Trophoblast cell (in vitro differentiated cells and primary cell): ENCODE measurements around the gene SLC1A3.
A peak's percentile ranks its signal among the peaks of the same experiment; 100 is the strongest.

Source experiments
- DNase-seq, 2 donors: peaks; one replicate each; pipeline ENCODE4 v3.0.0-alpha.2; 2016
- H2AFZ ChIP-seq: 2 replicates; pipeline ENCODE4 v1.6.1; 2013; ENCODE audit warnings: low read length, moderate library complexity, mild to moderate bottlenecking; ENCODE audit not compliant: insufficient read depth, poor library complexity
- H2AK5ac ChIP-seq: 2 replicates; pipeline ENCODE4 v1.6.1; 2013; ENCODE audit warnings: mild to moderate bottlenecking, low read length
- H2BK120ac ChIP-seq: 2 replicates; pipeline ENCODE4 v1.6.1; 2013; ENCODE audit warnings: low read length, mild to moderate bottlenecking, moderate library complexity; ENCODE audit not compliant: insufficient read depth, poor library complexity
- H2BK12ac ChIP-seq: 2 replicates; pipeline ENCODE4 v1.6.1; 2013; ENCODE audit warnings: mild to moderate bottlenecking, low read length, moderate library complexity
- H2BK5ac ChIP-seq: 2 replicates; pipeline ENCODE4 v1.6.1; 2013; ENCODE audit warnings: low read length, low read depth, moderate library complexity, mild to moderate bottlenecking; ENCODE audit not compliant: poor library complexity
- H3K14ac ChIP-seq: 2 replicates; pipeline ENCODE4 v1.6.1; 2013; ENCODE audit warnings: mild to moderate bottlenecking, low read length
- H3K18ac ChIP-seq: 2 replicates; pipeline ENCODE4 v1.6.1; 2013; ENCODE audit warnings: mild to moderate bottlenecking, low read length
- H3K23ac ChIP-seq: 2 replicates; pipeline ENCODE4 v1.6.1; 2013; ENCODE audit warnings: low read length
- H3K27ac ChIP-seq: 2 replicates; pipeline ENCODE4 v1.5.1; 2013; ENCODE audit warnings: low read depth, mild to moderate bottlenecking, inconsistent platforms, low read length, moderate library complexity
- H3K27me3 ChIP-seq: 2 replicates; pipeline ENCODE4 v1.6.1; 2013; ENCODE audit warnings: inconsistent platforms, mild to moderate bottlenecking, low read length, moderate library complexity; ENCODE audit not compliant: insufficient read depth
- H3K36me3 ChIP-seq, 2 experiments: 1 replicate in 1 of 2; 2 replicates in 1 of 2; pipeline ENCODE4 v1.6.1; 2013; ENCODE audit warnings: low read length in 2 of 2, mild to moderate bottlenecking in 2 of 2, moderate library complexity in 1 of 2; ENCODE audit not compliant: insufficient read depth in 2 of 2, control insufficient read depth in 1 of 2
- H3K4ac ChIP-seq: 2 replicates; pipeline ENCODE4 v1.6.1; 2013; ENCODE audit warnings: low read depth, mild to moderate bottlenecking, low read length, moderate library complexity
- H3K4me1 ChIP-seq, 2 experiments: 1 replicate in 1 of 2; 2 replicates in 1 of 2; pipeline ENCODE4 v1.6.1; 2013; ENCODE audit warnings: low read length in 2 of 2, mild to moderate bottlenecking in 2 of 2, moderate library complexity in 1 of 2; ENCODE audit not compliant: insufficient read depth in 2 of 2, control insufficient read depth in 1 of 2
- H3K4me2 ChIP-seq: 2 replicates; pipeline ENCODE4 v1.6.1; 2013; ENCODE audit warnings: inconsistent platforms, mild to moderate bottlenecking, low read length, moderate library complexity
- H3K4me3 ChIP-seq: 2 replicates; pipeline ENCODE4 v1.5.1; 2013; ENCODE audit warnings: mild to moderate bottlenecking, low read depth, low read length, inconsistent platforms
- H3K79me1 ChIP-seq: one replicate; pipeline ENCODE4 v1.6.1; 2013; ENCODE audit warnings: low read length
- H3K79me2 ChIP-seq: 2 replicates; pipeline ENCODE4 v1.6.1; 2013; ENCODE audit warnings: low read length, mild to moderate bottlenecking; ENCODE audit not compliant: control insufficient read depth, insufficient read depth, poor library complexity
- H3K9ac ChIP-seq: 2 replicates; pipeline ENCODE4 v1.6.1; 2013; ENCODE audit warnings: mild to moderate bottlenecking, low read length
- H3K9me3 ChIP-seq: 2 replicates; pipeline ENCODE4 v1.6.1; 2013; ENCODE audit warnings: low read depth, mild to moderate bottlenecking, control low read depth, inconsistent platforms, low read length; ENCODE audit not compliant: insufficient read depth
- H4K12ac ChIP-seq: 2 replicates; pipeline ENCODE4 v1.6.1; 2013; ENCODE audit warnings: low read depth, mild to moderate bottlenecking, low read length, moderate library complexity
- H4K8ac ChIP-seq: 2 replicates; pipeline ENCODE4 v1.6.1; 2013; ENCODE audit warnings: low read depth, mild to moderate bottlenecking, low read length, moderate library complexity
- H4K91ac ChIP-seq: one replicate; pipeline ENCODE4 v1.6.1; 2013; ENCODE audit warnings: low read depth, mild to moderate bottlenecking, low read length, moderate library complexity
- WGBS: extraction: QIAGEN DNeasy Blood & Tissue Kit; methylation state at CpG from one replicate; pipeline ENCODE4 v1.1.7; 2013; ENCODE audit warnings: missing lambda C conversion rate; ENCODE audit not compliant: insufficient read length, insufficient coverage; ENCODE audit errors: extremely low coverage; 5-methylcytosine and 5-hydroxymethylcytosine counted together

The SLC1A3 gene

DNA sequence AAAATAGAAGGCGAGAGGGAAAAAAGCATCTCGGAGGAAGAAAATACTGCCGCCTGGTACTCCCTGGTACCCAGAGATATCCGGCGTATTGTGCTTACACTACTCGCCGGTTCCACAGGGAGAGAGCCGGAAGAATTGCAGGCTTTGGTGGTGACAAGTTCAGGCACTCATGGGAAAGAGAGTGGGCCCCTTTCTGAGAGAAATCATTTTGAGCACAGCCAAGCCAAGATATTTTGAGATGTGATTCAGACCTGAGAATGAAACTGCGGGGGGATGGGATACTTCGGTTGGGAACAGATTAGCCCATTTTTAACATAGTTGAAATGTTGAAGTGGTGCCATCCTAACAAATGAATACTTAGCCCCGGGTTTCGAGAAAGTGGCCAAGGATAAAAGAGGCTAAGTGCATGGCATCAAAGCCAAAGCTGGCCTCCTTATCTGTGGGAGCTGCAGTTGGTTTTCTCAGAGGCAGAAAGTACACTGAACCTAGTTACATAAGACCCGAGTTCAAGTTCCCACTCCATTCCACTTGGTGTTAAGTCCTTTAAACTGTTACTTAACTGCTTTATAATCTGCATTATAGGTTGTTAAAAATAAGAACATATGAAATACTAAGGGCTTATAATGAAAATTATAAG lies 62.7 kb downstream of the SLC1A3 start:
- peak overlapping the region; percentile 46 for H3K27ac ChIP-seq
- DNase-seq, result no peak
- H3K4me2 ChIP-seq, result no peak overlapping the region
- peak overlapping the region; percentile 15 for H2AK5ac ChIP-seq
- no peaks in the 10 kb centered on the region for H3K79me2 ChIP-seq
- H2BK5ac ChIP-seq, result peak overlapping the region; percentile 53
- H3K4me1 ChIP-seq, result peaks cover 9 to 11% of the 10 kb centered on the region in 2 experiments
- peaks cover 12% of the 10 kb centered on the region for H3K79me1 ChIP-seq
- H3K27me3 ChIP-seq, result no peaks in the 10 kb centered on the region
- peak overlapping the region; percentile 65 for H3K4ac ChIP-seq
- no CpG with 5 or more reads among the region's 13 CpGs for WGBS
- no peak overlapping the region for H3K9ac ChIP-seq
- H3K18ac ChIP-seq, result peak overlapping the region; percentile 47
- peak overlapping the region; percentile 81 for H2BK12ac ChIP-seq
- H3K4me3 ChIP-seq, result no peak overlapping the region
- H2AFZ ChIP-seq, result no peak overlapping the region
- no peak overlapping the region for H4K12ac ChIP-seq
- H3K14ac ChIP-seq, result peak overlapping the region; percentile 56
- H3K9me3 ChIP-seq, result no peaks in the 10 kb centered on the region
- peak overlapping the region; percentile 51 for H4K8ac ChIP-seq
- H3K36me3 ChIP-seq, result peaks cover 7 to 24% of the 10 kb centered on the region in 2 experiments
- H2BK120ac ChIP-seq, result peak overlapping the region; percentile 81
- H4K91ac ChIP-seq, result peak overlapping the region; percentile 79
- H3K23ac ChIP-seq, result no peak overlapping the region

DNA sequence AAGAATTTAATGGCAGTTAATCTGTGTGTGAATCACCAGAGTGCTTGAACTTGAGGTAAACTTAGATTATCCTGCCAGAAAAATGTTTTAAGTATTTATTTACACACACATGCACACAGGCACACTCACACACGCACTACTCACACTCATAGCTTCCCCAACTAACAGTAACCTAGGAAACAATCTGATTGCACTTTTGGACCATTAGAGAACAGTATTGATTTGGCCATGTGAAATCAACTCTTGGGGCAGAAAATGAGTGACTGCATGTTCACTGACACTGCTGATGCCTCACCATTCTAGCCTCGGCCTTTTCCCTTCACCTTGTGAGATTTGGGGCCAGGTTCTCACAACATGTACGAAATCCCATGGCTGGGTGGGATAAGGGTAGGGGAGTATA lies 64.1 kb downstream of the SLC1A3 start:
- Histone ChIP-seq H3K18ac (no peak overlapping the region), H2BK120ac (no peak overlapping the region), H3K4me3 (no peak overlapping the region), H3K27me3 (no peaks in the 10 kb centered on the region), H3K9ac (no peak overlapping the region), H3K14ac (no peak overlapping the region), H4K91ac (no peak overlapping the region), H3K4me1 (peaks cover 9 to 10% of the 10 kb centered on the region in 2 experiments), H3K9me3 (no peaks in the 10 kb centered on the region), H3K4ac (no peak overlapping the region), H3K79me2 (no peaks in the 10 kb centered on the region), H4K12ac (no peak overlapping the region), H2AFZ (no peak overlapping the region), H3K36me3 (peaks cover 7 to 30% of the 10 kb centered on the region in 2 experiments), H3K79me1 (peaks cover 11% of the 10 kb centered on the region), H2BK5ac (no peak overlapping the region), H3K23ac (no peak overlapping the region), H3K4me2 (no peak overlapping the region), H2AK5ac (no peak overlapping the region), H4K8ac (no peak overlapping the region), H3K27ac (no peak overlapping the region), H2BK12ac (peak overlapping the region; percentile 4)
- WGBS, result no CpG with 5 or more reads among the region's 3 CpGs
- no peak for DNase-seq

DNA sequence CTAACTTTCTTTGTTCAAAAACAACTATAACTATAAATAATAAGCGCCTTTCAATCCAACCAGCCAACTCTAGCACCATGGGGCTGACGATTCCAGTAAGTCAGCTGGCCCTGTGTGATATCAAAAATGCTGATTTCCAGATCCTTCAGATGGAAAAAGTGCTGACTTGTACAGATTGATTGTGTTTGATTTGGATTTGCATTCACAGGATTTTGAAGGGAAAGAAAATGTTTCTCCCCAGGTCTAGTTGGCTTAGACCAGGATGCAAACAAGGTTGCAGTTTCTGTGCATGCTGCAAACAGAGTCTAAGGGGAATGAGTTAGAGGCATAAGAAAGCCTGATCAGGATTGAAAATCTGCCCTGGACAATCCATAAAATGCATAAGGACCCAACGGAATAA lies 68.9 kb downstream of the SLC1A3 start:
- no peak overlapping the region for H3K4ac ChIP-seq
- no peak overlapping the region for H3K18ac ChIP-seq
- H3K9ac ChIP-seq, result no peak overlapping the region
- H2BK12ac ChIP-seq, result no peak overlapping the region
- H3K27me3 ChIP-seq, result no peaks in the 10 kb centered on the region
- WGBS, result no CpG with 5 or more reads among the region's 3 CpGs
- H2BK5ac ChIP-seq, result no peak overlapping the region
- H2BK120ac ChIP-seq, result no peak overlapping the region
- H3K79me1 ChIP-seq, result no peaks in the 10 kb centered on the region
- no peaks in the 10 kb centered on the region for H3K79me2 ChIP-seq
- no peak overlapping the region for H3K4me3 ChIP-seq
- DNase-seq, result no peak
- H3K36me3 ChIP-seq, result peaks cover 19 to 45% of the 10 kb centered on the region in 2 experiments
- H3K14ac ChIP-seq, result no peak overlapping the region
- H4K8ac ChIP-seq, result no peak overlapping the region
- no peak overlapping the region for H3K27ac ChIP-seq
- H2AK5ac ChIP-seq, result no peak overlapping the region
- no peaks in the 10 kb centered on the region for H3K4me1 ChIP-seq
- no peak overlapping the region for H3K23ac ChIP-seq
- H3K9me3 ChIP-seq, result no peaks in the 10 kb centered on the region
- H2AFZ ChIP-seq, result no peak overlapping the region
- no peak overlapping the region for H3K4me2 ChIP-seq
- no peak overlapping the region for H4K12ac ChIP-seq
- no peak overlapping the region for H4K91ac ChIP-seq

DNA sequence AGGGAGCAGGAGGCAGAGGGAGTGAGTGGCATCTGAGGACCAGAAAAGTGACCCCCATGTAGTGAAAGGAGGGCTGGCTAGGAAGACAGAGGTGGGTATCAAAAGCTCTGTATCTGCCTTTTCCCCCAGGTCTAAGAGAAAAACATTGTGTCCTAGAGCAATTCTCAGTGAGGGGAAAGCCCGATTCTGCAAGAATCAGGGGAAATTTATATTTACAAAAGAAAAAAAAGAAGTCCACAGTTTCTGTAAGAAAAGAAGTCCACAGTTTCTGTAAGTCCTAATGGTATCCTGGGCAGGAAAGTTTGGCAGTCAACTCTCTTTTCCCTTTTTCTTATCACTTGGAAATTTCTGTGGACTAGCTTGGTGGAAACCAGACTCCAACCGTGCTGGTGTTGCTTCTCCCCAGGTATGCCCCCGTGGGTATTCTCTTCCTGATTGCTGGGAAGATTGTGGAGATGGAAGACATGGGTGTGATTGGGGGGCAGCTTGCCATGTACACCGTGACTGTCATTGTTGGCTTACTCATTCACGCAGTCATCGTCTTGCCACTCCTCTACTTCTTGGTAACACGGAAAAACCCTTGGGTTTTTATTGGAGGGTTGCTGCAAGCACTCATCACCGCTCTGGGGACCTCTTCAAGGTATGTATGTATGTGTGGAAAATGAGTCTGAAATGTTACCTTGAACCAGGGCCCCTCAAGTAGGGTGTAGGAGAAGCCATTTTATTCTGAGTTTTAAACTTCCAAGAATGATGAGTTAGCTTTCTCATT lies 73.0 kb downstream of the SLC1A3 start:
- Histone ChIP-seq H3K36me3 (peaks cover 27 to 44% of the 10 kb centered on the region in 2 experiments), H4K8ac (no peak overlapping the region), H3K27ac (no peak overlapping the region), H2BK120ac (no peak overlapping the region), H3K4me3 (no peak overlapping the region), H3K9ac (no peak overlapping the region), H3K9me3 (no peaks in the 10 kb centered on the region), H3K79me2 (no peaks in the 10 kb centered on the region), H3K23ac (no peak overlapping the region), H3K14ac (no peak overlapping the region), H3K27me3 (no peaks in the 10 kb centered on the region), H3K79me1 (no peaks in the 10 kb centered on the region), H3K18ac (no peak overlapping the region), H3K4me1 (no peaks in the 10 kb centered on the region), H2BK12ac (no peak overlapping the region), H2BK5ac (no peak overlapping the region), H2AFZ (no peak overlapping the region), H3K4me2 (no peak overlapping the region), H4K91ac (no peak overlapping the region), H4K12ac (no peak overlapping the region), H2AK5ac (no peak overlapping the region), H3K4ac (no peak overlapping the region)
- WGBS, result no CpG with 5 or more reads among the region's 8 CpGs
- DNase-seq, result no peak
